Fibroblast of skin of right quadriceps (primary cell): ENCODE results near the gene MB21D2.
"Not testable (repeated sequence)": the region's sequence is repeated elsewhere in the genome, so short reads cannot be mapped to it uniquely, and the experiment has no call there.

ENCODE experiments used
- DNase-seq: peaks from one replicate; pipeline ENCODE4 v3.0.0-alpha.2; 2013

MB21D2 gene

GRCh38 chr3:192917404-192918274, at the start of gene MB21D2:
TSS of gene MB21D2 (minus strand) at chr3:192917856. CDS start at chr3:192917840, 16 bp downstream.
- DNase-seq, result peak; percentile 88

DNA sequence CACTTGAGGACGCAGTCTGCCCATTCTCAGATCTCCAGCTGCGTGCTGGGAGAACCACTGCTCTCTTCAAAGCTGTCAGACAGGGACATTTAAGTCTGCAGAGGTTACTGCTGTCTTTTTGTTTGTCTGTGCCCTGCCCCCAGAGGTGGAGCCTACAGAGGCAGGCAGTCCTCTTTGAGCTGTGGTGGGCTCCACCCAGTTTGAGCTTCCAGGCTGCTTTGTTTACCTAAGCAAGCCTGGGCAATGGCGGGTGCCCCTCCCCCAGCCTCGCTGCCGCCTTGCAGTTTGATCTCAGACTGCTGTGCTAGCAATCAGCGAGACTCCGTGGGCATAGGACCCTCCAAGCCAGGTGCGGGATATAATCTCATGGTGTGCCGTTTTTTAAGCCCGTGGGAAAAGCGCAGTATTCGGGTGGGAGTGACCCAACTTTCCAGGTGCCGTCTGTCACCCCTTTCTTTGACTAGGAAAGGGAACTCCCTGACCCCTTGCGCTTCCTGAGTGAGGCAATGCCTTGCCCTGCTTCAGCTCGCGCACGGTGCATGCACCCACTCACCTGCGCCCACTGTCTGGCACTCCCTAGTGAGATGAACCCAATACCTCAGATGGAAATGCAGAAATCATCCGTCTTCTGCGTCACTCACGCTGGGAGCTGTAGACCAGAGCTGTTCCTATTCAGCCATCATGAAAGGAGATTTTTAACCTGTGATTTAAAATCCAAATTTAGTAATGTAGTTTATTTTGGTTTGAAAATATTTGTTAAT, 47.5 kb upstream of the MB21D2 start:
- not testable (repeated sequence) for DNase-seq

GRCh38 chr3:192959773-192960172, 42.1 kb upstream of the MB21D2 start:
- DNase-seq, result no peak

DNA sequence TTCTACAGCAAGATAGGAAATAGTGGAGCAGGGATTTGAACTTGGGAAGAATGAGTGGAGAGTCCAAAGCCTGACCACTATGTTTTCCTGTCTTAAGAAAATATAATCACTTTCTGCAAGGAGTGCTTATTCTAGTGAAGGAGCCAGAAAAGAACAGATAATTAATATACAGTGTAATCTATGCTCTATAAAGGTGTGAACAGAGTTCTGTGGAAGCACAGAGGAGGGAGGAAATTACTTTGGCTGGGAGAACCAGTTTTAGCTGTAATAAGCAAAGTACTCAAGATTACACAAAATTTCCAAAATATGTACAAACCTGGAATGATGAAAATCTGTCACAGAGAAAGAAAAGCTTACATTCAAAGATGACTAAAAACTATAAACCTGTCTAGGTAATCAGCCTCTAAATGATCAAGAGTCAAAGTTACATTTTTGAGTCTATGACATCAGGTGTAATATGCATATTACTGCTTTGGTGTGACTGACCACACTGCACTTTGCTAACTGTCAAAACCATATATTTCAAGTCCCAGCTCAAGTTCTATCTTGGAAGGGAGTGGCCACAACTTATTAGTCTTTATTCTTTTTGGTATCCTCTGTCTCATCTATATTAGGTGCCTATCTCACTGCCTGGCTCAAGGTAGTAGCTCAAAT, 40.7 kb upstream of the MB21D2 start:
- DNase-seq, result no peak

DNA sequence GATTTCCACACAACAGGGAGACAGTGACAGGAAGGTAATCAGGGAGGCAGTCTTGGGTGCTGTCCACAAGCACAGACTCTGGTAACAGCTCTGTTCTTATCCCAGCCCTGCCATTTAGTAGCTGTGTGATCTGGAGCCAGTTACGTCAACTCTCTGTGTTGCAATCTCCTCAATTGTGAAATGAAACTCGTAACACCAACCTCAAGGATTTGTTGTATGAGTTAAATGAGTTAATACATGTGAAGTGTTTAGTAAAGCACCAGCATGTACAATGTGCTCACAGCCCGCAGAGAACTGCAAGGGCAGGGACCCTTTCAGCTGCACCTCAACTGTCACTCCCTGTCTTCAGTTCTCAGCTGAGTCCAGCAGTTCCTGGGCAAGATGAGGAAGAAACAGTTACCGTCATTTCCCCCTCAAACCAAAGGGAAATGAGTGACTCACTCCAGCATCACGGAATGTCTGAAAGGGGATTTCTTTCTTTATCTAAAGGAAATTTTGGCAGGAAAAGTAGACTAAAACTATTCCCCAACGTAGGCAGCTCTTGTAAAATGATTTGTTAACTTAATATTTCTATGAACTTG, 39.9 kb upstream of the MB21D2 start:
- DNase-seq, result peak; percentile 93

DNA sequence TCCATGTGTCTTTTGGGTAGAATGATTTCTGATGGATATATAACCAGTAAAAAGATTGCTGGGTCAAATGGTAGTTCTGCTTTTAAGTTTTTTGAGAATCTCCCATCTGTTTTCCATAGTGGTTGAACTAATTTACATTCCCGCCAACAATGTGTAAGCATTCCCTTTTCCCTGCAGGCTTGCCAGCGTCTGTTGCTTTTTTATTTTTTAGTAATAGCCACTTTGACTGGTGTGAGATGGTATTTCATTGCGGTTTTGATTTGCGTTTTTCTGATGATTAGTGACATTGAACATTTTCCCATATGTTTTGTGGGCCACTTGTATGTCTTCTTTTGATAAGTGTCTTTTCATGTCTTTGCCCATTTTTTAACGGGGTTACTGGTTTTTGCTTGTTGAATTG, 36.3 kb upstream of the MB21D2 start:
- peak; percentile 60 for DNase-seq

DNA sequence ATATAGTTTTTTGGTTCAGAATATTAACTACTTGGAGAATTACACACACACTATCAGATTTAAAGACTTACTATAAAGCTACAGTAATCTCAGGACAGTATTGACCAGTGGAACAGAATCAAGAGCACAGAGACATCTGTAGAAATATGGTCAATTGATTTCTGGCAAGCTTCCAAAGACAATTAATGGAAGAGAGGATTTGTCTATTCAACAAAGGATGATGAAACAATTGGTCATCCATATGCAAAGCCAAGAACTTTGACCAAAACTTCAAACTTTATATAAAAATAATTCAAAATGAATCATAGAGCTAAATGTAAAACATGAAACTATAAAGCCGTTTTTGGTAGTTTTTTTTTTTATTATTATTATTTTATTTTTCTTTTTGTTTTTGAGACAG, 29.8 kb upstream of the MB21D2 start:
- peak; percentile 25 for DNase-seq

DNA sequence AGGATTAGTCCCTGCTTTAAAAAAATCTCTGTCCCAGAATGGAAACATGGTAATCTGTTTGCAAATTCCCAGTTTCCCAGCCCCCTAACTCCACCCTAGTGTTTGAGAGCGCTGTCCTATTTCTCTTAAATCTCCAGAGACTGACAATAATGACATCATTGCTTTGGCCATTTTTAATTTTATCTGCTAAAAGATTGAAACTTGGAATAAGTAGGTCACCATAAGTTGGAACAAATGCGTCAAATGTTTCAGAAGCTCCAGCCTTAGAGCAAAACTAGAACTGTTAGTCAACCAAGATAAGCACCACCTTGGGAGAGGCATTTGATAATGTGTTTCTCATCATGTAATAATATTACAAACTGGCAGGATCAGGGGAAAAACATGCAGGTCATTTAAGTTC, 25.7 kb upstream of the MB21D2 start:
- DNase-seq, result peak; percentile 27

DNA sequence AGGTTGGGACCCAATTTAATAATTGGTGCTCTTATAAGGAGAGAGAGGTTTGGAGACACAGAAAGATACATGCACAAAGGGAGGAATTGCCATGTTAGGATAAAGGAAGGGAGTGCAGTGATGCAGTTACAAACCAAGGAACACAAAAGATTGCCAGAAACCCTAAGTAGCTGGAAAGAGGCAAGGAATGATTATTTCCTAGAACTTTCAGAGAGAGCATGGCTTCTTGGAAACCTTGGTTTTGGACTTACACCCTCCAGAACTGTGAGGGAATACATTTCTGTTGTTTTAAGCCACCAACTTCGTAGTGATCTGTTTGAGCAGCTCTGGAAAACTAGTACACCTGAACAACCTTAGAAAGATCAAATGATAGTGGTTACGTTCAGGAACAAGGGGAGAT, 25.0 kb upstream of the MB21D2 start:
- DNase-seq, result no peak

- peak; percentile 61 for DNase-seq
Measured at GRCh38 chr3:192940129-192940528, 22.5 kb upstream of the MB21D2 start.

- DNase-seq, result peak; percentile 82
Measured at GRCh38 chr3:192935441-192935840, 17.8 kb upstream of the MB21D2 start.

GRCh38 chr3:192933779-192934460, 16.3 kb upstream of the MB21D2 start:
- peak; percentile 63 for DNase-seq

DNA sequence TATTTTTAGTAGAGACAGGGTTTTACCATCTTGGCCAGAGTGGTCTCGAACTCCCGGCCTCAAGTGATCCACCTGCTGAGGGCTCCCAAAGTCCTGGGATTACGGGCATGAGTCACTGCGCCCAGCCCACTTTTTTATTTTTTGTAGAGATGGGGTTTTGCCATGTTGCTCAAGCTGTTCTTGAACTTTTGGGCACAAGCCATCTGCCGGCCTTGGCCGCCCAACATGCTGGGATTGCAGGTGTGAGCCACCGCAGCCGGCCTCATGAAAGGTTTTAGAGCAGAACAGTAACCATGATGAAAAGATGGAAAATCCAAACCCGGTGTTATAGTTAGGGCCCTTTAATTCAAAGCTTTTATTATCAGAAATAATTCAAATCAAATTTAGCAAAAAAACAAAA, 15.6 kb upstream of the MB21D2 start:
- no peak for DNase-seq

DNA sequence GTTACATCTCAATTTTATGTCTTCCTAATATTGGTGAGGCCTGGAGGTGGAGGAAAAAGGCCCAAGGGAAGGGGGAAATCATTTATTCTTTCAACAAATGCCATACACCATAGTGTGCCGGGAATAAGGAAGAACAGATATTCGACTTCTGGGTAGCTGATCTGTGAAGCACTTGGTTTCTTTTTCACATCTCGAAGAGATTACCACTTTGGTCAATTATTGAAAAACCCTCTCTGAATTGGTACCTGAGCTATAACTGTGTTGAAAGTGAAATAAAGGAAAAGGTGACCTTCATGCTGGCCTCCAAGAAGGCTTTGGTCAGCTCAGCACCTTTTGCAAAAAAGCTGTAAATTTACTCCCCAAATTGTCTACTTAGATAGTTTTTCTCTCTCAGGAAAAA, 14.2 kb upstream of the MB21D2 start:
- no peak for DNase-seq

GRCh38 chr3:192930577-192930976, 12.9 kb upstream of the MB21D2 start:
- peak; percentile 49 for DNase-seq

- DNase-seq, result peak; percentile 86
Measured at GRCh38 chr3:192929755-192930547, 12.3 kb upstream of the MB21D2 start.

- peak; percentile 39 for DNase-seq
Measured at GRCh38 chr3:192929146-192929545, 11.5 kb upstream of the MB21D2 start.

DNA sequence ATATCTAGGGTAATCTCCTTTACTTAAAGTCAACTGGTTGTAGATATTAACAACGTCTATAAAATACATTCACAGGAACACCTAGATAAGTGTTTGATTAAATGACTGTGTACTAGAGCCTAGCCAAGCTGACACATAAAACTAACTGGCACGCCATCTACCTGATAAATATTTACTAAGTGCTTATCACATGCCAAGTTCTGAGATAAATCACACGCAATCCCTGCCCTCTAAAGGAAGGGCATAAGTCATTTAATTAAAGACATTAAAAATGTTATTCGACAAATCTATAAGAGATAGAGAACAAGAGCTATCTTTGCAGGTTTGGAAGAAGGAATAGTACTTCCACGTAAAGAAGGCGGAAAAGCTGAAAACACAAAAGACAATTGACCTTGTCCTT, 11.1 kb upstream of the MB21D2 start:
- DNase-seq, result no peak

GRCh38 chr3:192928016-192928415, 10.4 kb upstream of the MB21D2 start:
- DNase-seq, result no peak

DNA sequence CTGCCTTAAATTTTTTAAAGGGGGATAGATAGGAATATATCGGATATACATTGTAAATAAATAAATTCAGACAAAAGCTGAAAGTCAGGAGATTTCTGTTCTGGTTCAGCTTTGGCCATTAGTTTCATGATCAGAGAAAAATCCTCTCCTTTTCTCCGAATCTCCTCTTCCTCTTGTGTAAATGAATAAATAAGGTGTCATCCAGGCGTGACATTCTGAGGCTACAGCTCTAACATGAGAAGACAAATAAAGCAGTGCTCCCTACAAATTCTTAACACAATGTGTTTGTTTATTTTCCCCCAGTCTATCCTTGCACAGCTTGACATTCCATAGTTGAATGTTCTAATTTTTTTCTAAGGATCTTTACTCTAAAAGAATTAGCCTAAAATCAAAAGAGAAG, 9.4 kb upstream of the MB21D2 start:
- no peak for DNase-seq

DNA sequence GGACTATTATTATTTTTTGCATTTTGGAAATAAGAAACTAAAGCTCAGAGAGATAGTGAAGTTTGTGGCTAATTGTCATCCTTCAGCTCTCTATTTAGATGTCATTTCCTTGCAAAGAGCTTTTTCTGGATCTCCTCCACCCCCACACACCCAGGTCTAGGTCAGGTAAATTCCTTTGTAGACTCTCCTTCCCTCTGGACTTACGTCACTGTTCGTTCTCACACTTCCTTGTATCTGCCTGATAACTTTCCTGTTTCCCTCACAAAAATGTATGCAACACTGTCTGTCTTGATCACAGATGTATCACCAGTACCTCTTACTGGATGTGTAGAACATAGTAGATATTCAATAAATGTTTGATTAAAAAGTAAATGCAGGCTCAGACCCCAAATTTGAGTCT, 6.1 kb upstream of the MB21D2 start:
- no peak for DNase-seq

- DNase-seq, result no peak
Measured at GRCh38 chr3:192921793-192922192, 4.1 kb upstream of the MB21D2 start.
